ENCODE results near the gene OR52E4.

Gene OR52E4

GRCh38 chr11:5880329-5880728 lies at the start of gene OR52E4:
OR52E4 (plus strand) TSS chr11:5880629; CDS start chr11:5884293, 3,664 bp downstream.
- in situ Hi-C loops (cut with HindIII; ENCODE audit: low sequenced_read_pairs): no loop called here

- in situ Hi-C loops (cut with HindIII; ENCODE audit: low sequenced_read_pairs): no loop called here
Measured at GRCh38 chr11:5831196-5831829, 49.1 kb upstream of the OR52E4 start.

GRCh38 chr11:5833446-5833845 lies 47.0 kb upstream of the OR52E4 start:
- in situ Hi-C loops (cut with HindIII; ENCODE audit: low sequenced_read_pairs): no loop called here

- in situ Hi-C loops (cut with HindIII; ENCODE audit: low sequenced_read_pairs): no loop called here
Measured at GRCh38 chr11:5837695-5838094, 42.7 kb upstream of the OR52E4 start.

GRCh38 chr11:5841797-5842196 lies 38.6 kb upstream of the OR52E4 start, which contains the start of gene OR52E6:
OR52E6 (minus strand) TSS chr11:5841897; CDS start chr11:5841897, 0 bp downstream.
- in situ Hi-C loops (cut with HindIII; ENCODE audit: low sequenced_read_pairs): no loop called here

GRCh38 chr11:5846701-5847100 lies 33.7 kb upstream of the OR52E4 start:
- in situ Hi-C loops (cut with HindIII; ENCODE audit: low sequenced_read_pairs): no loop called here

- in situ Hi-C loops (cut with HindIII; ENCODE audit: low sequenced_read_pairs): no loop called here
Measured at GRCh38 chr11:5847711-5848110, 32.7 kb upstream of the OR52E4 start.

- in situ Hi-C loops (cut with HindIII; ENCODE audit: low sequenced_read_pairs): no loop called here
Measured at GRCh38 chr11:5851002-5851401, 29.4 kb upstream of the OR52E4 start.

GRCh38 chr11:5857590-5857989 lies 22.8 kb upstream of the OR52E4 start, which contains the start of gene OR52E8:
OR52E8 (minus strand) TSS chr11:5857690; CDS start chr11:5857690, 0 bp downstream.
- in situ Hi-C loops (cut with HindIII; ENCODE audit: low sequenced_read_pairs): loop anchor here (5.0 kb wide), 1 partner anchor 55 kb away; no protein-coding TSS in a partner anchor

- in situ Hi-C loops (cut with HindIII; ENCODE audit: low sequenced_read_pairs): no loop called here
Measured at GRCh38 chr11:5865826-5866225, 14.6 kb upstream of the OR52E4 start.

GRCh38 chr11:5878564-5878963 lies 1.9 kb upstream of the OR52E4 start:
- in situ Hi-C loops (cut with HindIII; ENCODE audit: low sequenced_read_pairs): no loop called here

GRCh38 chr11:5881756-5882155 lies 1.3 kb downstream of the OR52E4 start:
- in situ Hi-C loops (cut with HindIII; ENCODE audit: low sequenced_read_pairs): no loop called here

- in situ Hi-C loops (cut with HindIII; ENCODE audit: low sequenced_read_pairs): no loop called here
Measured at GRCh38 chr11:5887172-5887571, 6.7 kb downstream of the OR52E4 start.

GRCh38 chr11:5887661-5888060 lies 7.2 kb downstream of the OR52E4 start:
- in situ Hi-C loops (cut with HindIII; ENCODE audit: low sequenced_read_pairs): no loop called here

GRCh38 chr11:5891216-5891800 lies 10.9 kb downstream of the OR52E4 start:
- in situ Hi-C loops (cut with HindIII; ENCODE audit: low sequenced_read_pairs): no loop called here

- in situ Hi-C loops (cut with HindIII; ENCODE audit: low sequenced_read_pairs): no loop called here
Measured at GRCh38 chr11:5892908-5893307, 12.5 kb downstream of the OR52E4 start, which contains the start of gene OR52E5. OR52E5 (plus strand) TSS chr11:5893208; CDS start chr11:5900777, 7,569 bp downstream.

- in situ Hi-C loops (cut with HindIII; ENCODE audit: low sequenced_read_pairs): no loop called here
Measured at GRCh38 chr11:5899534-5899933, 19.1 kb downstream of the OR52E4 start.

GRCh38 chr11:5910540-5910939 lies 30.1 kb downstream of the OR52E4 start:
- in situ Hi-C loops (cut with HindIII; ENCODE audit: low sequenced_read_pairs): loop anchor here (5.0 kb wide), 1 partner anchor 53 kb away; the partner anchor contains the start of gene OR52E8

GRCh38 chr11:5922749-5923426 lies 42.5 kb downstream of the OR52E4 start:
- in situ Hi-C loops (cut with HindIII; ENCODE audit: low sequenced_read_pairs): no loop called here

GRCh38 chr11:5923427-5923776 lies 43.0 kb downstream of the OR52E4 start:
- in situ Hi-C loops (cut with HindIII; ENCODE audit: low sequenced_read_pairs): no loop called here

- in situ Hi-C loops (cut with HindIII; ENCODE audit: low sequenced_read_pairs): no loop called here
Measured at GRCh38 chr11:5923794-5924193, 43.4 kb downstream of the OR52E4 start.

- in situ Hi-C loops (cut with HindIII; ENCODE audit: low sequenced_read_pairs): no loop called here
Measured at GRCh38 chr11:5928271-5928670, 47.8 kb downstream of the OR52E4 start.
